Measurements from ENCODE around the gene OR10A7.

OR10A7 gene

GRCh38 chr12:55256831-55257230, 36.0 kb downstream of the OR10A7 start:
- DNase-seq (ENCODE audit: extremely low read depth, low read depth) = no peak
- no peak for TF ChIP-seq CTCF (IDR thresholded peaks at IDR 0.05; ENCODE audit: low read depth, low read length, missing control alignments)
- no peak overlapping the region for H3K4me3 ChIP-seq (replicated peaks; ENCODE audit: low read depth, low read length)

GRCh38 chr12:55258303-55258702, 37.5 kb downstream of the OR10A7 start:
- TF ChIP-seq CTCF (IDR thresholded peaks at IDR 0.05; ENCODE audit: low read depth, low read length, missing control alignments) = no peak
- no peak overlapping the region for H3K4me3 ChIP-seq (replicated peaks; ENCODE audit: low read depth, low read length)
- DNase-seq (ENCODE audit: extremely low read depth, low read depth) = no peak
